GM18520 (cell line): ENCODE results near the gene MET.
"Not testable (repeated sequence)": the region's sequence is repeated elsewhere in the genome, so short reads cannot be mapped to it uniquely, and the experiment has no call there.

Experiments
- ATAC-seq: cut with Tn5 transposase; IDR thresholded peaks from one replicate; pipeline ENCODE4 v1.9.1; 2021; ENCODE audit not compliant: unreplicated experiment

The MET gene

DNA sequence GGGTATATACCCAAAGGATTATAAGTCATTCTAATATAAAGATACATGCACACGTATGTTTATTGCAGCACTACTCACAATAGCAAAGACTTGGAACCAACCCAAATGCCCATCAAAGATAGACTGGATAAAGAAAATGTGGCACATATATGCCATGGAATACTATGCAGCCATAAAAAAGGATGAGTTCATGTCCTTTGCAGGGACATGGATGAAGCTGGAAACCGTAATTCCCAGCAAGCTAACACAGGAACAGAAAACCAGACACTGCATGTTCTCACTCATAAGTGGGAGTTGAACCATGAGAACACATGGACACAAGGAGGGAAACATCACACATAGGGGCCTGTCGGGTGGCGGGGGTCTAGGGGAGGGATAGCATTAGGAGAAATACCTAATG, 79.1 kb downstream of the MET start:
- ATAC-seq = not testable (repeated sequence)

- ATAC-seq = no peak
Measured at GRCh38 chr7:116752305-116753074, 80.5 kb downstream of the MET start.

GRCh38 chr7:116753130-116753529, 81.1 kb downstream of the MET start:
- ATAC-seq = no peak

- no peak for ATAC-seq
Measured at GRCh38 chr7:116754186-116754585, 82.2 kb downstream of the MET start.

DNA sequence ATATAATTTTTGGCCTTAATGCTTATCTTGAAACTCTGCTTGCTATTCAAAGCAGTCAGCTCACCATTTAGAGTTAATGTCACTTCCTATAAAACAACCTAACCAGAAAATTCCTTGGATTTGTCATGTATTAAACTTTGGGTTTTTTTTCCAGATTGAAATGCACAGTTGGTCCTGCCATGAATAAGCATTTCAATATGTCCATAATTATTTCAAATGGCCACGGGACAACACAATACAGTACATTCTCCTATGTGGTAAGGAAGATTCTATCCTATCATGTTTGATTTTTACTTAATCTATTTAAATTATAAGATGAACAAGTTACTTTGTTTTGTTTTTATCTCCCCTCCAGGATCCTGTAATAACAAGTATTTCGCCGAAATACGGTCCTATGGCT, 85.3 kb downstream of the MET start:
- ATAC-seq = no peak

- not testable (repeated sequence) for ATAC-seq
Measured at GRCh38 chr7:116759642-116760041, 87.6 kb downstream of the MET start.

DNA sequence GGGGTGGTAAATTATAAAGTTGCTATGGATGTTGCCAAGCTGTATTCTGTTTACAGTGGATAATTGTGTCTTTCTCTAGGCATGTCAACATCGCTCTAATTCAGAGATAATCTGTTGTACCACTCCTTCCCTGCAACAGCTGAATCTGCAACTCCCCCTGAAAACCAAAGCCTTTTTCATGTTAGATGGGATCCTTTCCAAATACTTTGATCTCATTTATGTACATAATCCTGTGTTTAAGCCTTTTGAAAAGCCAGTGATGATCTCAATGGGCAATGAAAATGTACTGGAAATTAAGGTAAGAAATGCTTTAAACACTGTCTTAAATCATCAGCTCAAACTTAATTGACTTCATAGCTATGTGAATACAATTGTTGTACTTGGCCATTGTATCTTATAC, 91.0 kb downstream of the MET start:
- no peak for ATAC-seq

GRCh38 chr7:116763647-116764046, 91.7 kb downstream of the MET start:
- ATAC-seq = no peak

- ATAC-seq = no peak
Measured at GRCh38 chr7:116766881-116767280, 94.9 kb downstream of the MET start.

- ATAC-seq = no peak
Measured at GRCh38 chr7:116769546-116769945, 97.5 kb downstream of the MET start.

DNA sequence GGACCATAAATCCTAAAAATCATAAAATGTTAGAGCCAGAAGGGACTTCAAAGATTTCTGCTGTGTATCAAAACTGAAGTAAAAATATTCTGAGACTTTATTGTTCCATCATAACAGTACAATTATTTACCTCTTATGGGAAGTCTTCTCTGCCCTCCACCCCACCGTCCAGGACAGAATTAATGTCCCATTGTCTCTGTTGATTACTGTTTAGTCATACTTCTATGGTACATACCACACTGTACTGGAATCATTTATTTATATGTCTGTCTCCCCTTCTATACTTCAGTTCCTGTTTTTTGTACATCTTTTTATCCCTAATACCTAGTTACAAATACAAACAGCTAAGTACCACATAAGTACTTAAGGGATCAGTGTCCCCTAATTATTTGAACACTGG, 98.9 kb downstream of the MET start:
- no peak for ATAC-seq

DNA sequence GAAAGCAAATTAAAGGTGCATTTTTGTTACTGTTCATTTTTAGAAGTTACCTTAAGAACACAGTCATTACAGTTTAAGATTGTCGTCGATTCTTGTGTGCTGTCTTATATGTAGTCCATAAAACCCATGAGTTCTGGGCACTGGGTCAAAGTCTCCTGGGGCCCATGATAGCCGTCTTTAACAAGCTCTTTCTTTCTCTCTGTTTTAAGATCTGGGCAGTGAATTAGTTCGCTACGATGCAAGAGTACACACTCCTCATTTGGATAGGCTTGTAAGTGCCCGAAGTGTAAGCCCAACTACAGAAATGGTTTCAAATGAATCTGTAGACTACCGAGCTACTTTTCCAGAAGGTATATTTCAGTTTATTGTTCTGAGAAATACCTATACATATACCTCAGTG, 99.6 kb downstream of the MET start:
- ATAC-seq = no peak

GRCh38 chr7:116772423-116772863, 100.4 kb downstream of the MET start:
- no peak for ATAC-seq

DNA sequence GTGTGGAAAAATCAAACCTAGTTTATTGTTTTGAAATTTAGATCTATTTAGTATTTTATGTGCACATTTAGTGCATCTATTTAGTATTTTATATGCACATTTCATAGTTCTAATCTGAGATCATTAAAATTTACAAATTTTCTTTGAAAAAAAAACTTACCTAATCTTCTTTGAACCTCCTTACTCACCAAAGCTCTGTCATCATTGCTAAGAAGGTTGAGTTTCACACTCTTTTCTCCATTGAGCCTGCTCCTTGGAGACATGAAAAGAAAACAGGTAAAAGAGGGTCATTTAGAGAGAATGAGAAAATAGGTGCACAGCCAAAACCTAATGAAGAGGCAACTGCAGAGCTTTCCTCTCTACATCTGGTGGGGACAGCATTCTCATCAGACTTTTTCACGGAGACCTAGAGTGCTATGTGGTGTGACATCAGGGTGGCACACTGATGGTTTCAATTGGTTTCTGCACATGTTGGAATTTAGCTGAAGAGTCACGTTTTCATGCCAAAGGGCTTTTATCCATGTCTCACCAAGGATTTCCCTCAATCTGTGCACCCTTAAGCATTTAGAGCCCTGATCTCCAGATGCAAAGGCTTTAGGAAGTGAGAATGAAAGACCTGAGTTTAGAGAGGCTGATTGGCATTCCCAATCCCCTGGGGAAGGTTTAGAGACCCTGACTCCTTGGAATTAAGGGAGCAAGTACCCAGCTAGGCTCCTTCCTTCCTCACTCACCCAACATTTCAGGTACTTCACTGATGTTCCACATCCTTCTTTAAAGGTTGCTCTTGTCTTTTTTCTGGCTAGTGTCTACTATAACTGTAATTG, 101.1 kb downstream of the MET start:
- no peak for ATAC-seq

DNA sequence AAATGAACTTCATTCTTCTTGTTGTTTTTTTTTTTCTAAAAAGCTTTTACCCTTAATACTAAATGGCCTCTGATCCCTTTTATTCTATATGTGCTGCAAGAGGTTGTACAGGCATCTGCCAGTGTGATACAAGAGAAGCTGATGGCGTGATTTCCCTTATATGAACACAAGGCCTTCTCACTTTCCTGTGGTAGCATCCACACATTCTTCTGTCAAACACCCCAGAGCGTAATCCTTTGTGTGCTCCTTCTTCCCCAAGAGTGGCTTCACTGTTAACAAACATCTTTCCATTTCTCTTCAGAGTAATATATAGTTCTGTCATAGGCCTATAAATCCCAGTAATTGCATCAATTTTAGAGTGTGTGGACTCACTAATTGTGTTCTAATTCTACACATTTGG, 104.0 kb downstream of the MET start:
- ATAC-seq = no peak

- ATAC-seq = peak; percentile 71
Measured at GRCh38 chr7:116776610-116777289, 104.8 kb downstream of the MET start.

- no peak for ATAC-seq
Measured at GRCh38 chr7:116777651-116778281, 105.8 kb downstream of the MET start.

DNA sequence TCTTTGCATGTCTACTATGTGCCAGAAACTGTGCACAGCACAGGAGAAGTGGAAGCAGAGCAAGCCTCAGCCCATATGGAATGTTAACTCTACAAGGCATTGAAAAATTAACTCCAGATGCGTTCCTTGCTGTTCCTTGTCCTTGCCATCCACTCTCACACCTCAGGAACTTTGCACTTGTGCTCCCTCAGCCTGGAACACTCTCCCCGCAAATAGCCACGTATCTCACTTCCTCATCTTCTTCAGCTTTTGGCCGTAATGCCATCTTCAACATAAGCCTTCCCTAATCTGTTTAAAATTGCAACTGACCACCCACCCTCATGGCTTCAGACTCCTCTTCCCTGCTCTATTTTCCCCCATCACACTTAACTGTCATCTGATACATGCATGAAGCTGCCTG, 107.2 kb downstream of the MET start:
- ATAC-seq = no peak

- ATAC-seq = no peak
Measured at GRCh38 chr7:116779931-116780330, 107.9 kb downstream of the MET start.

- no peak for ATAC-seq
Measured at GRCh38 chr7:116780521-116780920, 108.5 kb downstream of the MET start.

DNA sequence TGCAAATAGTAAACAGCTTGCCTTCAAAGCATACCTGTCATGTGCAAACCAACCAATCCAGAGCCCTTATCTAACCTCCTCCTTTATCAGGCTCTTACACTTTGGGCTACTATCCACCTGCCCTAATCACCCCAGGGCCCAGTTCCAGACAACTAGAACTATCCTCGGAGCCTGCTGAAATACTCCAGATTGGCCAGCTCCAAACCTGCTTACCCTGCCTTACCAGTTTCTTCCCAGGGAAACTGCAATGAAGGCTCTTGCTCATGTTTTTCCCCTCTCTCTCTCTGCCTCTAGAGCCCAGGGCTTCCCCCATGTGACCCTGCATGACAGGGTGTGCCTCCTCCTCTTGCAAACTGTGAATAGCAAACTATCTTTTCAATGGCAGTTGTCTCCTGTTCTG, 109.0 kb downstream of the MET start:
- ATAC-seq = no peak
